BLaER1 treated with 17β-estradiol and CSF1 and Interleukin-3, amounts not matched to agents 10 nM and 100 nM (cell line): Measurements from ENCODE around the gene CSNK2A1.
"Not testable (repeated sequence)": the region's sequence is repeated elsewhere in the genome, so short reads cannot be mapped to it uniquely, and the experiment has no call there.

Source experiments
- H3K27ac ChIP-seq, 11 experiments: shearing (Covaris generic); formaldehyde crosslinking; 2 replicates each; pipeline ENCODE4 v1.8.1; 2022
- H3K27me3 ChIP-seq, 11 experiments: shearing (Covaris generic); formaldehyde crosslinking; 2 replicates each; pipeline ENCODE4 v1.8.1; 2022
- H3K36me3 ChIP-seq, 11 experiments: shearing (Covaris generic); formaldehyde crosslinking; 2 replicates each; pipeline ENCODE4 v1.8.1; 2022
- H3K4me1 ChIP-seq, 10 experiments: shearing (Covaris generic); formaldehyde crosslinking; 2 replicates each; pipeline ENCODE4 v1.8.1; 2022
- H3K4me2 ChIP-seq, 11 experiments: shearing (Covaris generic); formaldehyde crosslinking; 2 replicates each; pipeline ENCODE4 v1.8.1; 2022
- H3K4me3 ChIP-seq, 10 experiments: shearing (Covaris generic); formaldehyde crosslinking; 2 replicates each; pipeline ENCODE4 v1.8.1; 2022
- H3K9ac ChIP-seq, 11 experiments: shearing (Covaris generic); formaldehyde crosslinking; 2 replicates each; pipeline ENCODE4 v1.8.1; 2022
- H3K9me3 ChIP-seq, 11 experiments: shearing (Covaris generic); formaldehyde crosslinking; replicated peaks in 1 of 11; 2 replicates each; pipeline ENCODE4 v1.8.1; 2022
- H4K20me1 ChIP-seq, 11 experiments: shearing (Covaris generic); formaldehyde crosslinking; 2 replicates each; pipeline ENCODE4 v1.8.1; 2022
- Cebpa-rat ChIP-seq, 11 experiments: shearing (Covaris generic); IDR thresholded peaks; 2 replicates each; pipeline ENCODE4 v1.8.1; 2022

CSNK2A1 gene

GRCh38 chr20:528923-529604 is 14.5 kb downstream of the CSNK2A1 start:
- peaks cover 0 to 26% (median 0%) of the 10 kb centered on the region in 10 experiments; a peak in 6 of 20 replicates for H3K4me1 ChIP-seq
- 0 out of 22 replicates have a peak overlapping the region, but pooled peaks of 1 of the 11 experiments have one; percentile 8 for H3K4me2 ChIP-seq
- H4K20me1 ChIP-seq: peaks cover 64 to 98% (median 91%) of the 10 kb centered on the region in 11 experiments; a peak in 21 of 22 replicates
- no peak overlapping the region for H3K27ac ChIP-seq
- no peak overlapping the region for H3K9ac ChIP-seq
- peaks cover 72 to 100% (median 95%) of the 10 kb centered on the region in 11 experiments for H3K36me3 ChIP-seq
- no peak for TF ChIP-seq Cebpa-rat (IDR thresholded peaks at IDR 0.05)
- H3K9me3 ChIP-seq: peaks cover 34 to 80% (median 73%) of the 10 kb centered on the region in 11 experiments
- no peaks in the 10 kb centered on the region for H3K27me3 ChIP-seq
- no peak overlapping the region for H3K4me3 ChIP-seq

- 0 out of 20 replicates have a peak overlapping the region, but pooled peaks of 1 of the 10 experiments have one; percentile 14 for H3K4me3 ChIP-seq
- H3K4me1 ChIP-seq: peaks cover 0 to 11% (median 0%) of the 10 kb centered on the region in 10 experiments; a peak in 3 of 20 replicates
- H4K20me1 ChIP-seq: peaks cover 48 to 97% (median 80%) of the 10 kb centered on the region in 11 experiments; a peak in 21 of 22 replicates
- no peak overlapping the region for H3K27ac ChIP-seq
- H3K9me3 ChIP-seq: peaks cover 47 to 94% (median 87%) of the 10 kb centered on the region in 11 experiments
- no peaks in the 10 kb centered on the region for H3K27me3 ChIP-seq
- no peak for TF ChIP-seq Cebpa-rat (IDR thresholded peaks at IDR 0.05)
- H3K4me2 ChIP-seq: no peak overlapping the region
- no peak overlapping the region for H3K9ac ChIP-seq
- H3K36me3 ChIP-seq: peaks cover 87 to 100% (median 99%) of the 10 kb centered on the region in 11 experiments
Measured at GRCh38 chr20:527571-527886, 16.1 kb downstream of the CSNK2A1 start.

- Histone ChIP-seq H3K27ac (no peak overlapping the region), H4K20me1 (peaks cover 23 to 95% (median 50%) of the 10 kb centered on the region in 11 experiments; a peak in 21 of 22 replicates), H3K27me3 (no peaks in the 10 kb centered on the region), H3K36me3 (peaks cover 86 to 99% (median 94%) of the 10 kb centered on the region in 11 experiments), H3K4me2 (no peak overlapping the region), H3K4me3 (peak overlapping the region in 5 of 10 experiments; percentile 7 to 29 (median 17); a peak in 2 of 20 replicates), H3K4me1 (no peaks in the 10 kb centered on the region), H3K9ac (no peak overlapping the region), H3K9me3 (peaks cover 51 to 81% (median 79%) of the 10 kb centered on the region in 11 experiments)
- no peak for TF ChIP-seq Cebpa-rat (IDR thresholded peaks at IDR 0.05)
Measured at GRCh38 chr20:521860-522259, 21.7 kb downstream of the CSNK2A1 start.

GRCh38 chr20:519999-520398 is 23.6 kb downstream of the CSNK2A1 start:
- H3K36me3 ChIP-seq: peaks cover 80 to 99% (median 94%) of the 10 kb centered on the region in 11 experiments
- H3K27me3 ChIP-seq: no peaks in the 10 kb centered on the region
- no peak overlapping the region for H3K4me2 ChIP-seq
- no peak for TF ChIP-seq Cebpa-rat (IDR thresholded peaks at IDR 0.05)
- H3K4me3 ChIP-seq: no peak overlapping the region
- peaks cover 42 to 96% (median 55%) of the 10 kb centered on the region in 11 experiments; a peak in 21 of 22 replicates for H4K20me1 ChIP-seq
- H3K9ac ChIP-seq: no peak overlapping the region
- peaks cover 41 to 63% (median 62%) of the 10 kb centered on the region in 11 experiments for H3K9me3 ChIP-seq
- no peak overlapping the region for H3K27ac ChIP-seq
- 0 out of 20 replicates have a peak, but pooled peaks cover 0 to under 1% (median 0%) of the 10 kb centered on the region in 10 experiments for H3K4me1 ChIP-seq

GRCh38 chr20:517221-517620 is 26.4 kb downstream of the CSNK2A1 start:
- Histone ChIP-seq H4K20me1 (peaks cover 69 to 98% (median 76%) of the 10 kb centered on the region in 11 experiments), H3K4me3 (no peak overlapping the region), H3K27me3 (no peaks in the 10 kb centered on the region), H3K4me2 (no peak overlapping the region), H3K9me3 (peaks cover 25 to 35% (median 34%) of the 10 kb centered on the region in 11 experiments), H3K4me1 (peaks cover 17 to 28% (median 20%) of the 10 kb centered on the region in 10 experiments), H3K36me3 (peaks cover 58 to 89% (median 79%) of the 10 kb centered on the region in 11 experiments), H3K9ac (no peak overlapping the region), H3K27ac (no peak overlapping the region)
- TF ChIP-seq Cebpa-rat (IDR thresholded peaks at IDR 0.05): no peak

GRCh38 chr20:516799-517198 is 26.8 kb downstream of the CSNK2A1 start:
- H3K36me3 ChIP-seq: peaks cover 54 to 84% (median 75%) of the 10 kb centered on the region in 11 experiments
- H3K9ac ChIP-seq: no peak overlapping the region
- peaks cover 21 to 31% (median 30%) of the 10 kb centered on the region in 11 experiments for H3K9me3 ChIP-seq
- H3K27me3 ChIP-seq: no peaks in the 10 kb centered on the region
- H4K20me1 ChIP-seq: peaks cover 73 to 98% (median 81%) of the 10 kb centered on the region in 11 experiments
- H3K4me2 ChIP-seq: no peak overlapping the region
- H3K4me3 ChIP-seq: no peak overlapping the region
- H3K4me1 ChIP-seq: peaks cover 21 to 32% (median 25%) of the 10 kb centered on the region in 10 experiments
- no peak for TF ChIP-seq Cebpa-rat (IDR thresholded peaks at IDR 0.05)
- no peak overlapping the region for H3K27ac ChIP-seq

GRCh38 chr20:515696-516095 is 27.9 kb downstream of the CSNK2A1 start:
- H3K9ac ChIP-seq: no peak overlapping the region
- H3K36me3 ChIP-seq: peaks cover 43 to 79% (median 64%) of the 10 kb centered on the region in 11 experiments
- peaks cover 10 to 20% (median 19%) of the 10 kb centered on the region in 11 experiments for H3K9me3 ChIP-seq
- H3K27ac ChIP-seq: no peak overlapping the region
- peaks cover 30 to 43% (median 35%) of the 10 kb centered on the region in 10 experiments for H3K4me1 ChIP-seq
- H3K27me3 ChIP-seq: no peaks in the 10 kb centered on the region
- TF ChIP-seq Cebpa-rat (IDR thresholded peaks at IDR 0.05): no peak
- no peak overlapping the region for H3K4me2 ChIP-seq
- no peak overlapping the region for H3K4me3 ChIP-seq
- H4K20me1 ChIP-seq: peaks cover 84 to 99% (median 90%) of the 10 kb centered on the region in 11 experiments

GRCh38 chr20:513429-513828 is 30.2 kb downstream of the CSNK2A1 start:
- peaks cover 44 to 65% (median 50%) of the 10 kb centered on the region in 10 experiments for H3K4me1 ChIP-seq
- peaks cover 36 to 75% (median 57%) of the 10 kb centered on the region in 11 experiments; a peak in 21 of 22 replicates for H3K36me3 ChIP-seq
- H3K4me3 ChIP-seq: no peak overlapping the region
- peaks cover 93 to 100% (median 100%) of the 10 kb centered on the region in 11 experiments for H4K20me1 ChIP-seq
- peak overlapping the region in 1 of 11 experiments; percentile 19; a peak in 1 of 22 replicates for H3K4me2 ChIP-seq
- H3K27me3 ChIP-seq: no peaks in the 10 kb centered on the region
- no peaks in the 10 kb centered on the region; a peak in 1 of 22 replicates for H3K9me3 ChIP-seq
- H3K27ac ChIP-seq: no peak overlapping the region
- no peak overlapping the region for H3K9ac ChIP-seq
- no peak for TF ChIP-seq Cebpa-rat (IDR thresholded peaks at IDR 0.05)

- H3K9me3 ChIP-seq: not testable (repeated sequence)
Measured at GRCh38 chr20:510328-511057, 33.1 kb downstream of the CSNK2A1 start.

GRCh38 chr20:508364-508787 is 35.2 kb downstream of the CSNK2A1 start:
- not testable (repeated sequence) for H3K4me2 ChIP-seq, H3K4me3 ChIP-seq, H3K9ac ChIP-seq, H3K27ac ChIP-seq, H3K27me3 ChIP-seq, H3K9me3 ChIP-seq
- Histone ChIP-seq H3K36me3 (peaks cover 57 to 75% (median 62%) of the 10 kb centered on the region in 11 experiments), H3K4me1 (peaks cover 36 to 48% (median 40%) of the 10 kb centered on the region in 10 experiments), H4K20me1 (peaks cover 78 to 100% (median 90%) of the 10 kb centered on the region in 11 experiments)

More at GRCh38 chr20:510328-511057, 33.1 kb downstream of the CSNK2A1 start:
- H3K27me3 ChIP-seq, H3K4me3 ChIP-seq, H3K9ac ChIP-seq: not testable (repeated sequence)
- Histone ChIP-seq H3K4me1 (peaks cover 44 to 65% (median 50%) of the 10 kb centered on the region in 10 experiments), H3K4me2 (peak overlapping the region in 4 of 11 experiments; percentile 5 to 45 (median 36); a peak in 5 of 22 replicates), H3K36me3 (peaks cover 46 to 75% (median 59%) of the 10 kb centered on the region in 11 experiments), H4K20me1 (peaks cover 92 to 100% (median 99%) of the 10 kb centered on the region in 11 experiments), H3K27ac (0 out of 22 replicates have a peak overlapping the region, but pooled peaks of 1 of the 11 experiments have one; percentile 18)
